ENCODE results near the gene ERBB4. TPM values are rescaled to one million over a fixed set of nuclear protein-coding genes. Genes with fewer than 3 reads are reported as not detected.

The ERBB4 gene
- total and polyA plus RNA-seq, 3 experiments from 2014 or later: not detected

GRCh38 chr2:211903961-211904360 lies 634.6 kb downstream of the ERBB4 start:
- no peak overlapping the region for H3K4me3 ChIP-seq (ENCODE audit: low read length)
- ChIA-PET CTCF (no interaction called here), POLR2A (no interaction called here)
- no peaks in the 10 kb centered on the region for H3K36me3 Mint-ChIP-seq
- H3K9me3 ChIP-seq (ENCODE audit: low read length): no peaks in the 10 kb centered on the region
- no peak overlapping the region for H3K27ac ChIP-seq (ENCODE audit: low read depth, low read length)
- no peaks in the 10 kb centered on the region for H3K36me3 ChIP-seq (ENCODE audit: insufficient read depth, low read length)
- DNase-seq: no peak
- peaks cover 0 to 9% (median 0%) of the 10 kb centered on the region in 5 donors for H3K9me3 Mint-ChIP-seq
- no peak overlapping the region for H3K27ac Mint-ChIP-seq
- no peak overlapping the region for H3K4me3 Mint-ChIP-seq
- no peaks in the 10 kb centered on the region for H3K27me3 Mint-ChIP-seq
- no peaks in the 10 kb centered on the region for H3K4me1 Mint-ChIP-seq
- no peaks in the 10 kb centered on the region for H3K4me1 ChIP-seq (ENCODE audit: insufficient read depth, low read length)
- no peaks in the 10 kb centered on the region for H3K27me3 ChIP-seq (ENCODE audit: insufficient read depth, low read length, poor library complexity, severe bottlenecking)

GRCh38 chr2:211901226-211901846 lies 637.3 kb downstream of the ERBB4 start:
- CTCF ChIA-PET: no interaction called here

GRCh38 chr2:211900518-211900917 lies 638.1 kb downstream of the ERBB4 start:
- POLR2A ChIA-PET: no interaction called here
- Mint-ChIP-seq H3K27ac (no peak overlapping the region), H3K27me3 (no peaks in the 10 kb centered on the region), H3K9me3 (peaks cover 0 to 18% (median 2%) of the 10 kb centered on the region in 5 donors), H3K36me3 (no peaks in the 10 kb centered on the region), H3K4me1 (no peaks in the 10 kb centered on the region), H3K4me3 (no peak overlapping the region)
- no peak for DNase-seq
- CTCF ChIA-PET: no interaction called here
- Histone ChIP-seq H3K9me3 (ENCODE audit: low read length) (no peaks in the 10 kb centered on the region), H3K4me3 (ENCODE audit: low read length) (no peak overlapping the region), H3K27me3 (ENCODE audit: insufficient read depth, low read length, poor library complexity, severe bottlenecking) (no peaks in the 10 kb centered on the region), H3K36me3 (ENCODE audit: insufficient read depth, low read length) (no peaks in the 10 kb centered on the region), H3K27ac (ENCODE audit: low read depth, low read length) (no peak overlapping the region), H3K4me1 (ENCODE audit: insufficient read depth, low read length) (no peaks in the 10 kb centered on the region)

More at GRCh38 chr2:211901226-211901846, 637.3 kb downstream of the ERBB4 start:
- H3K4me3 ChIP-seq (ENCODE audit: low read length): no peak overlapping the region
- H3K9me3 ChIP-seq (ENCODE audit: low read length): no peaks in the 10 kb centered on the region
- Mint-ChIP-seq H3K4me3 (no peak overlapping the region), H3K9me3 (peaks cover 0 to 10% (median 2%) of the 10 kb centered on the region in 5 donors), H3K36me3 (no peaks in the 10 kb centered on the region), H3K4me1 (no peaks in the 10 kb centered on the region), H3K27ac (no peak overlapping the region), H3K27me3 (no peaks in the 10 kb centered on the region)
- no peak for DNase-seq
- no peaks in the 10 kb centered on the region for H3K4me1 ChIP-seq (ENCODE audit: insufficient read depth, low read length)
- POLR2A ChIA-PET: no interaction called here
- H3K27ac ChIP-seq (ENCODE audit: low read depth, low read length): no peak overlapping the region
- no peaks in the 10 kb centered on the region for H3K36me3 ChIP-seq (ENCODE audit: insufficient read depth, low read length)
- H3K27me3 ChIP-seq (ENCODE audit: insufficient read depth, low read length, poor library complexity, severe bottlenecking): no peaks in the 10 kb centered on the region

GRCh38 chr2:211900000-211900399 lies 638.6 kb downstream of the ERBB4 start:
- Histone ChIP-seq H3K36me3 (ENCODE audit: insufficient read depth, low read length) (no peaks in the 10 kb centered on the region), H3K9me3 (ENCODE audit: low read length) (no peaks in the 10 kb centered on the region), H3K4me3 (ENCODE audit: low read length) (no peak overlapping the region), H3K27ac (ENCODE audit: low read depth, low read length) (no peak overlapping the region), H3K27me3 (ENCODE audit: insufficient read depth, low read length, poor library complexity, severe bottlenecking) (no peaks in the 10 kb centered on the region), H3K4me1 (ENCODE audit: insufficient read depth, low read length) (no peaks in the 10 kb centered on the region)
- H3K36me3 Mint-ChIP-seq: no peaks in the 10 kb centered on the region
- ChIA-PET POLR2A (no interaction called here), CTCF (no interaction called here)
- peaks cover 0 to 19% (median under 1%) of the 10 kb centered on the region in 5 donors for H3K9me3 Mint-ChIP-seq
- H3K4me3 Mint-ChIP-seq: no peak overlapping the region
- no peak overlapping the region for H3K27ac Mint-ChIP-seq
- no peaks in the 10 kb centered on the region for H3K27me3 Mint-ChIP-seq
- no peaks in the 10 kb centered on the region for H3K4me1 Mint-ChIP-seq
- DNase-seq: no peak

- no peaks in the 10 kb centered on the region for H3K4me1 Mint-ChIP-seq
- no peak overlapping the region for H3K27ac Mint-ChIP-seq
- H3K27ac ChIP-seq (ENCODE audit: low read depth, low read length): no peak overlapping the region
- ChIA-PET POLR2A (no interaction called here), CTCF (no interaction called here)
- H3K36me3 Mint-ChIP-seq: no peaks in the 10 kb centered on the region
- no peaks in the 10 kb centered on the region for H3K4me1 ChIP-seq (ENCODE audit: insufficient read depth, low read length)
- no peak overlapping the region for H3K4me3 Mint-ChIP-seq
- H3K36me3 ChIP-seq (ENCODE audit: insufficient read depth, low read length): no peaks in the 10 kb centered on the region
- H3K27me3 ChIP-seq (ENCODE audit: insufficient read depth, low read length, poor library complexity, severe bottlenecking): no peaks in the 10 kb centered on the region
- peaks cover 0 to 19% (median 0%) of the 10 kb centered on the region in 5 donors for H3K9me3 Mint-ChIP-seq
- H3K4me3 ChIP-seq (ENCODE audit: low read length): no peak overlapping the region
- H3K27me3 Mint-ChIP-seq: no peaks in the 10 kb centered on the region
- no peak for DNase-seq
- no peaks in the 10 kb centered on the region for H3K9me3 ChIP-seq (ENCODE audit: low read length)
These were observed 639.9 kb downstream of the ERBB4 start for GRCh38 chr2:211898702-211899101.

- CTCF ChIA-PET: no interaction called here
- H3K27me3 Mint-ChIP-seq: no peaks in the 10 kb centered on the region
These were observed 657.2 kb downstream of the ERBB4 start for GRCh38 chr2:211881449-211881848.

GRCh38 chr2:211879323-211879722 lies 659.3 kb downstream of the ERBB4 start:
- Histone ChIP-seq H3K4me3 (ENCODE audit: low read length) (no peak overlapping the region), H3K27me3 (ENCODE audit: insufficient read depth, low read length, poor library complexity, severe bottlenecking) (no peaks in the 10 kb centered on the region), H3K4me1 (ENCODE audit: insufficient read depth, low read length) (no peaks in the 10 kb centered on the region), H3K27ac (ENCODE audit: low read depth, low read length) (no peak overlapping the region), H3K9me3 (ENCODE audit: low read length) (no peaks in the 10 kb centered on the region), H3K36me3 (ENCODE audit: insufficient read depth, low read length) (no peaks in the 10 kb centered on the region)
- no peak overlapping the region for H3K27ac Mint-ChIP-seq
- no peaks in the 10 kb centered on the region for H3K27me3 Mint-ChIP-seq
- POLR2A ChIA-PET: no interaction called here
- H3K36me3 Mint-ChIP-seq: no peaks in the 10 kb centered on the region
- DNase-seq: no peak
- H3K4me3 Mint-ChIP-seq: no peak overlapping the region
- CTCF ChIA-PET: no interaction called here
- peaks cover 0 to 5% (median 4%) of the 10 kb centered on the region in 5 donors for H3K9me3 Mint-ChIP-seq
- no peaks in the 10 kb centered on the region for H3K4me1 Mint-ChIP-seq

More at GRCh38 chr2:211881449-211881848, 657.2 kb downstream of the ERBB4 start:
- no peaks in the 10 kb centered on the region for H3K9me3 ChIP-seq (ENCODE audit: low read length)
- H3K4me1 Mint-ChIP-seq: no peaks in the 10 kb centered on the region
- H3K9me3 Mint-ChIP-seq: peaks cover 0 to 6% (median 4%) of the 10 kb centered on the region in 5 donors
- H3K27ac ChIP-seq (ENCODE audit: low read depth, low read length): no peak overlapping the region
- H3K4me3 Mint-ChIP-seq: no peak overlapping the region
- H3K4me1 ChIP-seq (ENCODE audit: insufficient read depth, low read length): no peaks in the 10 kb centered on the region
- H3K27ac Mint-ChIP-seq: no peak overlapping the region
- no peaks in the 10 kb centered on the region for H3K27me3 ChIP-seq (ENCODE audit: insufficient read depth, low read length, poor library complexity, severe bottlenecking)
- POLR2A ChIA-PET: no interaction called here
- no peaks in the 10 kb centered on the region for H3K36me3 Mint-ChIP-seq
- no peaks in the 10 kb centered on the region for H3K36me3 ChIP-seq (ENCODE audit: insufficient read depth, low read length)
- H3K4me3 ChIP-seq (ENCODE audit: low read length): no peak overlapping the region
- no peak for DNase-seq

- ChIA-PET POLR2A (no interaction called here), CTCF (no interaction called here)
- no peaks in the 10 kb centered on the region for H3K4me1 Mint-ChIP-seq
- Histone ChIP-seq H3K4me1 (ENCODE audit: insufficient read depth, low read length) (no peaks in the 10 kb centered on the region), H3K4me3 (ENCODE audit: low read length) (no peak overlapping the region), H3K27me3 (ENCODE audit: insufficient read depth, low read length, poor library complexity, severe bottlenecking) (no peaks in the 10 kb centered on the region), H3K36me3 (ENCODE audit: insufficient read depth, low read length) (no peaks in the 10 kb centered on the region), H3K9me3 (ENCODE audit: low read length) (no peaks in the 10 kb centered on the region), H3K27ac (ENCODE audit: low read depth, low read length) (no peak overlapping the region)
- DNase-seq: no peak
- H3K4me3 Mint-ChIP-seq: no peak overlapping the region
- H3K27me3 Mint-ChIP-seq: no peaks in the 10 kb centered on the region
- peaks cover 0 to 4% (median 0%) of the 10 kb centered on the region in 5 donors for H3K9me3 Mint-ChIP-seq
- no peaks in the 10 kb centered on the region for H3K36me3 Mint-ChIP-seq
- H3K27ac Mint-ChIP-seq: peak overlapping the region in 1 of 8 donors; percentile 5
These were observed 661.5 kb downstream of the ERBB4 start for GRCh38 chr2:211877061-211877460.

Measured in CD8-positive, alpha-beta memory T cell (primary cell).